GM12878 (cell line): ENCODE measurements around the gene PREX1. TPM values are rescaled to one million over a fixed set of nuclear protein-coding genes. Genes with fewer than 3 reads are reported as not detected.

Source experiments
- ATAC-seq: fragments of 200-7000 bp; cut with Tn5 transposase; 3 replicates; pipeline ENCODE4 v1.9.1; 2020; ENCODE audit warnings: mild to moderate bottlenecking, moderate library complexity
- BruUV-seq: library from RNA; stranded (reverse); fragments of 400-500 nt; replicated peaks from 2 replicates; lab custom pipeline; 2021; lab: Mats Ljungman, UMichigan
- CTCF ChIA-PET: fragments of 300-600 bp; sonication (Branson Sonifier 250); formaldehyde crosslinking; extraction: SDS; loops from one replicate; lab custom pipeline; 2021; ENCODE audit warnings: inconsistent platforms; lab: Yijun Ruan, JAX
- POLR2A ChIA-PET: fragments of 350-600 bp; formaldehyde crosslinking; extraction: SDS; loops from one replicate; lab custom pipeline; 2021; ENCODE audit warnings: inconsistent platforms; lab: Charles Lee
- RAD21 ChIA-PET: fragments of 300-600 bp; sonication (Branson Sonifier 250); formaldehyde crosslinking; loops from one replicate; lab custom pipeline; 2023; ENCODE audit warnings: antibody characterized with exemption; ENCODE audit not compliant: unreplicated experiment; lab: Charles Lee
- SMC1A ChIA-PET: fragments of 300-600 bp; sonication (Branson Sonifier 250); formaldehyde crosslinking; loops from one replicate; lab custom pipeline; 2023; ENCODE audit not compliant: unreplicated experiment, uncharacterized antibody; lab: Charles Lee
- DNase-seq: peaks from one replicate; pipeline ENCODE4 v3.0.0-alpha.2; 2011; ENCODE audit warnings: low read depth, low spot score
- FAIRE-seq: peaks from 3 replicates; lab custom pipeline; 2011; peaks lifted over from hg19 to GRCh38; lab: Jason Lieb, UNC
- H2AFZ ChIP-seq: 2 replicates; pipeline ENCODE4 v1.6.0; 2011; ENCODE audit warnings: low read depth, low read length, control low read depth; ENCODE audit not compliant: control insufficient read depth
- H3K27ac ChIP-seq: 2 replicates; pipeline ENCODE4 v1.5.1; 2011; ENCODE audit warnings: control low read depth; ENCODE audit not compliant: control insufficient read depth, insufficient read depth
- H3K27me3 ChIP-seq, 2 experiments: replicated peaks in 1 of 2; 2 replicates each; pipeline versions ENCODE4 v1.6.0 to v1.6.1; 2011; ENCODE audit warnings: low read length in 1 of 2; ENCODE audit not compliant: control insufficient read depth in 2 of 2, insufficient read depth in 2 of 2
- H3K36me3 ChIP-seq, 2 experiments: 2 replicates each; pipeline ENCODE4 v1.5.1; 2011; ENCODE audit warnings: low read length in 1 of 2; ENCODE audit not compliant: control insufficient read depth in 2 of 2, insufficient read depth in 2 of 2
- H3K4me1 ChIP-seq: 2 replicates; pipeline ENCODE4 v1.6.1; 2011; ENCODE audit warnings: mild to moderate bottlenecking, low read length, moderate library complexity, mixed read lengths; ENCODE audit not compliant: control insufficient read depth, insufficient read depth
- H3K4me2 ChIP-seq: 2 replicates; pipeline ENCODE4 v1.6.0; 2011; ENCODE audit warnings: control low read depth; ENCODE audit not compliant: control insufficient read depth, insufficient read depth
- H3K4me3 ChIP-seq: fragments of 200-600 bp; sonication (generic); 2 replicates; pipeline ENCODE4 v1.5.1; 2016
- H3K79me2 ChIP-seq: 2 replicates; pipeline ENCODE4 v1.6.0; 2011; ENCODE audit warnings: low read length; ENCODE audit not compliant: control insufficient read depth, insufficient read depth
- H3K9ac ChIP-seq: 2 replicates; pipeline ENCODE4 v1.8.0; 2011; ENCODE audit warnings: low read length, control low read depth, mixed read lengths; ENCODE audit not compliant: control insufficient read depth, insufficient read depth
- H3K9me3 ChIP-seq: replicated peaks from 3 replicates; pipeline ENCODE4 v1.5.1; 2011; ENCODE audit warnings: mild to moderate bottlenecking, low read length; ENCODE audit not compliant: control insufficient read depth, insufficient read depth
- H4K20me1 ChIP-seq: 2 replicates; pipeline ENCODE4 v1.6.0; 2011; ENCODE audit not compliant: control insufficient read depth, insufficient read depth
- CHD2 ChIP-seq: IDR thresholded peaks from 2 replicates; pipeline ENCODE4 v1.6.1; 2011; ENCODE audit warnings: low read depth, low read length, improper control_type of control experiment, borderline replicate concordance
- FOS ChIP-seq: IDR thresholded peaks from 3 replicates; pipeline ENCODE4 v1.6.1; 2011; ENCODE audit warnings: borderline replicate concordance; ENCODE audit not compliant: insufficient read length; ENCODE audit errors: extremely low read depth
- GABPA ChIP-seq: IDR thresholded peaks from 2 replicates; pipeline ENCODE4 v1.6.1; 2014; ENCODE audit warnings: antibody characterized with exemption, low read depth, mild to moderate bottlenecking, inconsistent platforms
- IKZF2 ChIP-seq, 2 experiments: fragments of 450-650 bp; IDR thresholded peaks; 2 replicates each; pipeline ENCODE4 v1.6.1; 2017; ENCODE audit warnings: mild to moderate bottlenecking in 2 of 2, moderate library complexity in 2 of 2
- KDM1A ChIP-seq: fragments of 200-600 bp; sonication (generic); IDR thresholded peaks from 2 replicates; pipeline ENCODE4 v1.6.1; 2016; ENCODE audit warnings: borderline replicate concordance
- NR2C2 ChIP-seq: IDR thresholded peaks from 2 replicates; pipeline ENCODE4 v1.6.1; 2011; ENCODE audit warnings: borderline replicate concordance, low read depth; ENCODE audit not compliant: control insufficient read depth, insufficient read length
- NR2F1 ChIP-seq: fragments of 450-650 bp; conservative IDR thresholded peaks from 2 replicates; pipeline ENCODE4 v1.6.1; 2017; ENCODE audit warnings: mild to moderate bottlenecking
- SUPT20H ChIP-seq: IDR thresholded peaks from 2 replicates; pipeline ENCODE4 v1.6.1; 2011; ENCODE audit warnings: low read depth, mild to moderate bottlenecking, low read length, moderate library complexity, borderline replicate concordance; ENCODE audit not compliant: control insufficient read depth
- TCF3 ChIP-seq: IDR thresholded peaks from 2 replicates; pipeline ENCODE4 v1.6.1; 2012; ENCODE audit warnings: low read depth, mild to moderate bottlenecking, low read length, borderline replicate concordance; ENCODE audit not compliant: insufficient read depth
- ZNF24 ChIP-seq: fragments of 450-650 bp; IDR thresholded peaks from 2 replicates; pipeline ENCODE4 v1.6.1; 2017; ENCODE audit warnings: antibody characterized with exemption, mild to moderate bottlenecking
- WGBS: methylation state at CpG from one replicate; pipeline ENCODE4 v1.1.6; 2016; ENCODE audit warnings: low lambda C conversion rate; ENCODE audit not compliant: insufficient replicate concordance, insufficient coverage; ENCODE audit errors: missing lambda C conversion rate; 5-methylcytosine and 5-hydroxymethylcytosine counted together
- in situ Hi-C: fragments of 300-500 bp; cut with MboI; formaldehyde crosslinking; loops from 9 replicates; pipeline ENCODE4 v1.14.3; 2018; ENCODE audit warnings: mixed read lengths
- intact Hi-C: fragments of 100-400 bp; cut with micrococcal nuclease; formaldehyde crosslinking; loops from one replicate; pipeline ENCODE4 v1.14.2; 2022; ENCODE audit not compliant: unreplicated experiment
- polyA plus RNA-seq, 11 experiments: library from polyadenylated mRNA; depleted of rRNA in 4 of 11; unstranded in 6 of 11; stranded (reverse) in 5 of 11; fragments of >200 nt; fragmentation: Nextera tagmentation in 4 of 11; fragmentation: Illumina TruSeq in 1 of 11; extraction: Ambion mirVana in 4 of 11; extraction: Trizol in 1 of 11; gene quantifications; 1 replicate in 1 of 11; 2 replicates in 10 of 11; pipeline versions ENCODE4 v1.2.1 to v1.2.3, GENCODE V29; 2011 to 2016; ENCODE audit warnings: inconsistent platforms in 2 of 11, missing spikeins in 2 of 11, low read depth in 1 of 11
- total RNA-seq, 4 experiments: library from RNA; depleted of rRNA in 3 of 4; stranded (reverse); fragments of >200 nt in 3 of 4; fragmentation: Illumina TruSeq in 1 of 4; extraction: Trizol in 1 of 4; gene quantifications; 2 replicates each; pipeline versions ENCODE4 v1.2.1 to v1.2.3, GENCODE V29; 2013 to 2021
- TF ChIP-seq, protein P1 (sequence below): IDR thresholded peaks from 2 replicates; pipeline ENCODE4 v1.6.1; 2012; ENCODE audit warnings: improper control_type of control experiment, low read depth, low read length; ENCODE audit not compliant: insufficient replicate concordance
- TF ChIP-seq, protein P2 (sequence below): IDR thresholded peaks from 2 replicates; pipeline ENCODE4 v1.6.1; 2011; ENCODE audit warnings: low read depth, low read length, improper control_type of control experiment, borderline replicate concordance
- TF ChIP-seq, protein P3 (sequence below): fragments of 450-650 bp; IDR thresholded peaks from 2 replicates; pipeline ENCODE4 v1.6.1; 2017; ENCODE audit warnings: low read depth, mild to moderate bottlenecking, moderate library complexity
- TF ChIP-seq, protein P4 (sequence below): IDR thresholded peaks from 2 replicates; pipeline ENCODE4 v1.6.1; 2011; ENCODE audit warnings: borderline replicate concordance, low read depth, mild to moderate bottlenecking, moderate library complexity, mixed read lengths, low read length; ENCODE audit not compliant: insufficient read depth; ENCODE audit errors: extremely low read length

Gene PREX1
- total and polyA plus RNA-seq, 10 of the 15 experiments (the other 5 are each of a cell fraction or from before 2014, with no cell fraction given): 2.6 to 114 (median 38.9) TPM

DNA sequence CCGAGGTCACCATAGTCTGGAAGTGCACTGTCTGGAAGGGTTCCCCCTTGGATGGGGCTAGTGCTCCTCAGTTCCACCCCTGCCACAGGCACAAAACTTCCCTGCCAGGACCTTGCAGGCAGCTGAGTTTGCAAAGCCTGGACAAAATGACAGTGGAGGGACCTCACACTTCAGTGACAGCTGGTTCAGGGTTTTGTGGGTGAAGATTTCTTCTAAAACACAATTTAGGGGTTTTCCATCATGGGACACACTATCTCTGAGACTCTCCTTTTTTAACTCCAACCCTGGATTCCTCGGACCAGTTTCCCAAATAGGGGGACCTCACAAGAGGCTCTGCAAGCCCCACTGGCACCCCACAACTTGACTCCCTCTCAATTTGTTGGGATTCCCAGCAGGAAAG lies 33.6 kb upstream of the PREX1 start:
- in situ Hi-C loops: no loop called here
- peak overlapping the region; percentile 79 for H3K27ac ChIP-seq
- ChIA-PET SMC1A (interaction anchor here (0.8 to 3.0 kb wide), 8 partner anchors 12 to 43 kb away, joined by 3 to 11 read pairs (median 6); no protein-coding TSS in a partner anchor), RAD21 (interaction anchor here (0.6 to 1.6 kb wide), 9 partner anchors 9 to 149 kb away, joined by 3 to 6 read pairs (median 3); no protein-coding TSS in a partner anchor), POLR2A (interaction anchor here (1.0 to 3.6 kb wide), 5 partner anchors 13 to 43 kb away, joined by 3 to 28 read pairs (median 5); partner anchors contain the start of gene PREX1), CTCF (interaction anchor here (1.2 to 2.7 kb wide), 4 partner anchors 11 to 14 kb away, joined by 3 to 9 read pairs (median 6); no protein-coding TSS in a partner anchor)
- H3K27me3 ChIP-seq: no peaks in the 10 kb centered on the region
- ATAC-seq (peak; percentile 72), DNase-seq (no peak), FAIRE-seq (no peak)
- H3K36me3 ChIP-seq: no peaks in the 10 kb centered on the region
- no peaks in the 10 kb centered on the region for H3K9me3 ChIP-seq
- no peaks in the 10 kb centered on the region for H4K20me1 ChIP-seq
- intact Hi-C loops: no loop called here
- no peak overlapping the region; the same call in 1 of the 2 replicates for H3K4me3 ChIP-seq
- H3K4me1 ChIP-seq: peaks cover 38% of the 10 kb centered on the region
- 75% methylated on average over 2 of the region's 2 CpGs for WGBS
- H3K4me2 ChIP-seq: peak overlapping the region; percentile 76
- no TSS peak for BruUV-seq
- H3K79me2 ChIP-seq: no peaks in the 10 kb centered on the region
- peak overlapping the region; percentile 89 for H2AFZ ChIP-seq
- no peak overlapping the region for H3K9ac ChIP-seq
- TF ChIP-seq, protein P1, sequence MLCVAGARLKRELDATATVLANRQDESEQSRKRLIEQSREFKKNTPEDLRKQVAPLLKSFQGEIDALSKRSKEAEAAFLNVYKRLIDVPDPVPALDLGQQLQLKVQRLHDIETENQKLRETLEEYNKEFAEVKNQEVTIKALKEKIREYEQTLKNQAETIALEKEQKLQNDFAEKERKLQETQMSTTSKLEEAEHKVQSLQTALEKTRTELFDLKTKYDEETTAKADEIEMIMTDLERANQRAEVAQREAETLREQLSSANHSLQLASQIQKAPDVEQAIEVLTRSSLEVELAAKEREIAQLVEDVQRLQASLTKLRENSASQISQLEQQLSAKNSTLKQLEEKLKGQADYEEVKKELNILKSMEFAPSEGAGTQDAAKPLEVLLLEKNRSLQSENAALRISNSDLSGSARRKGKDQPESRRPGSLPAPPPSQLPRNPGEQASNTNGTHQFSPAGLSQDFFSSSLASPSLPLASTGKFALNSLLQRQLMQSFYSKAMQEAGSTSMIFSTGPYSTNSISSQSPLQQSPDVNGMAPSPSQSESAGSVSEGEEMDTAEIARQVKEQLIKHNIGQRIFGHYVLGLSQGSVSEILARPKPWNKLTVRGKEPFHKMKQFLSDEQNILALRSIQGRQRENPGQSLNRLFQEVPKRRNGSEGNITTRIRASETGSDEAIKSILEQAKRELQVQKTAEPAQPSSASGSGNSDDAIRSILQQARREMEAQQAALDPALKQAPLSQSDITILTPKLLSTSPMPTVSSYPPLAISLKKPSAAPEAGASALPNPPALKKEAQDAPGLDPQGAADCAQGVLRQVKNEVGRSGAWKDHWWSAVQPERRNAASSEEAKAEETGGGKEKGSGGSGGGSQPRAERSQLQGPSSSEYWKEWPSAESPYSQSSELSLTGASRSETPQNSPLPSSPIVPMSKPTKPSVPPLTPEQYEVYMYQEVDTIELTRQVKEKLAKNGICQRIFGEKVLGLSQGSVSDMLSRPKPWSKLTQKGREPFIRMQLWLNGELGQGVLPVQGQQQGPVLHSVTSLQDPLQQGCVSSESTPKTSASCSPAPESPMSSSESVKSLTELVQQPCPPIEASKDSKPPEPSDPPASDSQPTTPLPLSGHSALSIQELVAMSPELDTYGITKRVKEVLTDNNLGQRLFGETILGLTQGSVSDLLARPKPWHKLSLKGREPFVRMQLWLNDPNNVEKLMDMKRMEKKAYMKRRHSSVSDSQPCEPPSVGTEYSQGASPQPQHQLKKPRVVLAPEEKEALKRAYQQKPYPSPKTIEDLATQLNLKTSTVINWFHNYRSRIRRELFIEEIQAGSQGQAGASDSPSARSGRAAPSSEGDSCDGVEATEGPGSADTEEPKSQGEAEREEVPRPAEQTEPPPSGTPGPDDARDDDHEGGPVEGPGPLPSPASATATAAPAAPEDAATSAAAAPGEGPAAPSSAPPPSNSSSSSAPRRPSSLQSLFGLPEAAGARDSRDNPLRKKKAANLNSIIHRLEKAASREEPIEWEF: no peak
- TF ChIP-seq, protein P2, sequence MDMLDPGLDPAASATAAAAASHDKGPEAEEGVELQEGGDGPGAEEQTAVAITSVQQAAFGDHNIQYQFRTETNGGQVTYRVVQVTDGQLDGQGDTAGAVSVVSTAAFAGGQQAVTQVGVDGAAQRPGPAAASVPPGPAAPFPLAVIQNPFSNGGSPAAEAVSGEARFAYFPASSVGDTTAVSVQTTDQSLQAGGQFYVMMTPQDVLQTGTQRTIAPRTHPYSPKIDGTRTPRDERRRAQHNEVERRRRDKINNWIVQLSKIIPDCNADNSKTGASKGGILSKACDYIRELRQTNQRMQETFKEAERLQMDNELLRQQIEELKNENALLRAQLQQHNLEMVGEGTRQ: no peak
- TF ChIP-seq SUPT20H (no peak), ZNF24 (no peak), GABPA (no peak), TCF3 (0 out of 2 replicates have a peak, but pooled peaks have one; percentile 9), CHD2 (no peak), IKZF2 (IDR thresholded peaks at IDR 0.05) (peak in 1 of 2 experiments; percentile 44; a peak in 2 of 4 replicates), KDM1A (no peak), NR2C2 (no peak), NR2F1 (peak; percentile 41; the same call in 1 of the 2 replicates), FOS (no peak)
- TF ChIP-seq, protein P3, sequence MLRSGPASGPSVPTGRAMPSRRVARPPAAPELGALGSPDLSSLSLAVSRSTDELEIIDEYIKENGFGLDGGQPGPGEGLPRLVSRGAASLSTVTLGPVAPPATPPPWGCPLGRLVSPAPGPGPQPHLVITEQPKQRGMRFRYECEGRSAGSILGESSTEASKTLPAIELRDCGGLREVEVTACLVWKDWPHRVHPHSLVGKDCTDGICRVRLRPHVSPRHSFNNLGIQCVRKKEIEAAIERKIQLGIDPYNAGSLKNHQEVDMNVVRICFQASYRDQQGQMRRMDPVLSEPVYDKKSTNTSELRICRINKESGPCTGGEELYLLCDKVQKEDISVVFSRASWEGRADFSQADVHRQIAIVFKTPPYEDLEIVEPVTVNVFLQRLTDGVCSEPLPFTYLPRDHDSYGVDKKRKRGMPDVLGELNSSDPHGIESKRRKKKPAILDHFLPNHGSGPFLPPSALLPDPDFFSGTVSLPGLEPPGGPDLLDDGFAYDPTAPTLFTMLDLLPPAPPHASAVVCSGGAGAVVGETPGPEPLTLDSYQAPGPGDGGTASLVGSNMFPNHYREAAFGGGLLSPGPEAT: peak; percentile 51; the same call in 1 of the 2 replicates
- TF ChIP-seq, protein P4, sequence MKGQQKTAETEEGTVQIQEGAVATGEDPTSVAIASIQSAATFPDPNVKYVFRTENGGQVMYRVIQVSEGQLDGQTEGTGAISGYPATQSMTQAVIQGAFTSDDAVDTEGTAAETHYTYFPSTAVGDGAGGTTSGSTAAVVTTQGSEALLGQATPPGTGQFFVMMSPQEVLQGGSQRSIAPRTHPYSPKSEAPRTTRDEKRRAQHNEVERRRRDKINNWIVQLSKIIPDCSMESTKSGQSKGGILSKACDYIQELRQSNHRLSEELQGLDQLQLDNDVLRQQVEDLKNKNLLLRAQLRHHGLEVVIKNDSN: no peak
